HG03060 (cell line): Measurements from ENCODE around the gene AGTPBP1.
"Not testable (repeated sequence)": the region's sequence is repeated elsewhere in the genome, so short reads cannot be mapped to it uniquely, and the experiment has no call there.

ENCODE experiments used
- ATAC-seq: cut with Tn5 transposase; IDR thresholded peaks from one replicate; pipeline ENCODE4 v1.9.1; 2021; ENCODE audit warnings: low read depth, moderate number of reproducible peaks; ENCODE audit not compliant: unreplicated experiment

The AGTPBP1 gene

DNA sequence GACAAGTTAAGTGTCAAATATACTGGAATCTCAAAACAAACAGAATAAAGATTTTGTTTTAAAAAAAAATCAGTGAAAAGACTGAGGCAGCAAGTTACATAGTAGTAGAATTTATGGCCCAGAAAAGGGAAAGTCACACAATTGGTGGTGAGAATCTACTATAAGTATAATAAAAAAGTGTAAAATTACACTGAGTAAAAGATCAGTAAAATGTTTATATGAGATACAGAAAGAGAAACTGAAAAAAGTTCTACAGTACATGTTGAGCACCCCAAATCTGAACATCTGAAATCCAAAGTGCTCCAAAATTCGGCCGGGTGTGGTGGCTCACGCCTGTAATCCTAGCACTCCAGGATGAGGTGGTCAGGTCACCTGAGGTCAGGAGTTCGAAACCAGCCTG is 15.0 kb downstream of the AGTPBP1 start:
- ATAC-seq, result no peak

DNA sequence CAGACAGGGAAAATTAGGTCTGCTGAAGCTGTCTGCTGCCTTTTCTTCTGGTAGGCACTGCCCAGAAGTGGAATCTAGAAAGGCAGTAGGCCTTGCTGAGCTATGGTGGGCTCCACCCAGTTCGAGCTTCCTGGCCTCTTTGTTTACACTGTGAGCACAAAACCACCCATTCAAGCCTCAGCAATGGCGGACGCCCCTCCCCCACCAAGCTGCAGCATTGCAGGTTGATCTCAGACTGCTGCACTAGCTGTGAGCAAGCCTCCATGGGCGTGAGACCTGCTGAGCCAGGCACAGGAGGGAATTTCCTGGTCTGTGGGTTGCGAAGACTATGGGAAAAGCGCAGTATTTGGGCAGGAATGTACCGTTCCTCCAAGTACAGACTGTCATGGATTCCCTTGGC is 18.5 kb downstream of the AGTPBP1 start:
- no peak for ATAC-seq

DNA sequence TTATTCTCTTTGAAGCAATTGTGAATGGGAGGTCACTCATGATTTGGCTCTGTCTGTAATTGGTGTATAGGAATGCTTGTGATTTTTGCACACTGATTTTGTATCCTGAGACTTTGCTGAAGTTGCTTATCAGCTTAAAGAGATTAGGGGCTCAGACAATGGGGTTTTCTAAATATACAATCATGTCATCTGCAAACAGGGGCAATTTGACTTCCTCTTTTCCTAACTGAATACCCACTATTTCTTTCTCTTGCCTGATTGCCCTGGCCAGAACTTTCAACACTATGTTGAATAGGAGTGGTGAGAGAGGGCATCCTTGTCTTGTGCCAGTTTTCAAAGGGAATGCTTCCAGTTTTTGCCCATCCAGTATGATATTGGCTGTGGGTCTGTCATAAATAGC is 22.3 kb downstream of the AGTPBP1 start:
- not testable (repeated sequence) for ATAC-seq

DNA sequence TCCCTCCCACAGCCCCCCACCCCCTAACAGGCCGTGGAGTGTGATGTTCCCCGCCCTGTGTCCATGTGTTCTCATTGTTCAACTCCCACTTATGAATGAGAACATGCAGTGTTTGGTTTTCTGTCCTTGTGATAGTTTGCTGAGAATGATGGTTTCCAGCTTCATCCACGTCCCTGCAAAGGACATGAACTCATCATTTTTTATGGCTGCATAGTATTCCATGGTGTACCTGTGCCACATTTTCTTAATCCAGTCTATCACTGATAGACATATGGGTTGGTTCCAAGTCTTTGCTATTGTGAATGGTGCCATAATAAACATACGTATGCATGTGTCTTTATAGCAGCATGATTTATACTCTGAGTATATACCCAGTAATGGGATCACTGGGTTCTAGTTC is 23.9 kb downstream of the AGTPBP1 start:
- ATAC-seq, result not testable (repeated sequence)

DNA sequence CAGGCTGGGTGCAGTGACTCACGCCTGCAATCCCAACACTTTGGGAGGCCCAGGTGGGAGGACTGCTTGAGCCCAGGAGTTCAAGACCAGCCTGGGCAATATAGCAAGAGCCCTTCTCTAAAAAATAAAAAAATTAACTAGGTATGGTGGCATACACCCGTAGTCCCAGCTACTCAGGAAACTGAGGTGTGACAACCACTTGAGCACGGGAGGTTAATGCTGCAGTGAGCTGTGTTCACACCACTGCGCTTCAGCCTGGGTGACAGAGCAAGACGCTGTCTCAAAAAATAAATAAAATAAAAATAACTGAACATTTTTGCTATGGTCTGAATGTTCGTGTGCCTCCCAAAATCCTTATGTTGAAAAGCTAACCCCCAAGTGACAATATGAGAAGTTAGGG is 24.5 kb downstream of the AGTPBP1 start:
- ATAC-seq, result no peak

DNA sequence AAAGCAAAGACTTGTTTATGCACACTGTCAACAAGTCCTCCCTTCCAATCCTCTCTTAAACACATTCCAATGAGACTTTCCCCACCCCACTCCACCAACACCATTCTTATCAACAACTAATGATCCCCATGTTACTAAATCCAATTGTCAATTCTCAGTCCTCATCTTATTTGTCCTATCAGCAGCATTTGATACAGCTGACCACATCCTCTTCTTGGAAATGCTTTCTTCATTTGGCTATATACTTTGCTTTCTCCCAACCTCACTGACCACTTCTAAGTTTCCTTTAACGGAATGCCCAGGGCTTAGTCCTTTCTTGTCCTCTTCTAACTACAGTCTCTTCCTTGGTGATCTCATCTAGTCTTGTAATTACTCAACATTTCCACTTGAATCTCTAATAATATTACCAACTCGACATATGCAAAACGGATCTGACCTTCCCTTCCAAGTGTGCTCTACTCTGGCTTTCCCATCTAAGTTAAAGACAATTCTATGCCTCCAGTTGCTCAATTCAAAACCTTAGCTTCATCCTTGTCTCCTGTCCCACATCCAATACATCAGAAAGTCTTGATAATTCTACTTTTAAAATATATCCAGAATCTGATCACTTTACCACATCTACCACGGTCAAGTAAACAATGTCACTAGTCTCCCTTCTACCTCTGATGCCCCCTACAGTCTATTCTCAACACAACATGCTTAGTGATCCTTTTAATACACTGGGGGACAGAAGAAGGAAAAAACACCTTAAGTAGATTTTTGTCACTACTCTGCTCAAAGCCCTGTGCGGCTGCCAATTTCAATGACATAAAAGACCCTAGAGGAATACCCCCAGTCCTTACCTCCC is 25.5 kb downstream of the AGTPBP1 start:
- no peak for ATAC-seq

DNA sequence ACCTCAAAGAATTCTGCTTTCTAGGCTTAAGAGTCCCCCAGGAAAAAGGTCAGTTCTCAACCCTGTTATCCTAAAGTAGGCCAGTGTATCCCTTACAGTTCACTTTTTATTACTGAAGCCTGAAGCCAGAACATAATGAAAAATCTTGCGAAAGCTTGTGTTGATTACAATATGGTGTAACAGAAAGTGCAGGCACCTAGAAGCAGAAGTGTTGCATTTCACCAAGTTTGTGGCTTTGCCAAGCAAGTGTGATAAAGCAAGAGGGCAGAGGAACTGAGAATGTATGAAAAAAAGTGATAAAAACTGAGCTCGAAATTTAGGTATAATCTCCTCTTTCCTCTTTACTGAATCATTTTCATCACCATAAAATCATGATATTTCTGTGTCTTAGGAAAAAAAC is 26.2 kb downstream of the AGTPBP1 start:
- ATAC-seq, result no peak

DNA sequence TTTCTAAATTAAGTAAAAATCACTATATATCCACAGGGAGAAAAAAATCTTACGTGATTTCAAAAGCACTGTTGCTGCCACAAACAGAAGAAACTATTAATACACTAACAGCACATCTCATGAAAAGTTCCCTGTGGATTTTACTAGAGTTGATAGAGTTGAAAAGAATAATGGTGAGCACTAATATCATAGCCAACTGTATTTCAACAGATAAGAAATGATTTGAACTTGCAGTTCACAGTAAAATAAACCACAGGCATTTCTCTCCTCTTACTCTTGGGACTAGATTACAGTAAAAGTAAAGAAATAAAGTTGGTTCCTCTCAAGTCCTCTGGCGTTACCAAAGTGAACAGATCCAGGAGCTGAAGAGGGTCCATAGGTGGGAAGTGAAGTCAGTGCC is 27.9 kb downstream of the AGTPBP1 start:
- no peak for ATAC-seq

DNA sequence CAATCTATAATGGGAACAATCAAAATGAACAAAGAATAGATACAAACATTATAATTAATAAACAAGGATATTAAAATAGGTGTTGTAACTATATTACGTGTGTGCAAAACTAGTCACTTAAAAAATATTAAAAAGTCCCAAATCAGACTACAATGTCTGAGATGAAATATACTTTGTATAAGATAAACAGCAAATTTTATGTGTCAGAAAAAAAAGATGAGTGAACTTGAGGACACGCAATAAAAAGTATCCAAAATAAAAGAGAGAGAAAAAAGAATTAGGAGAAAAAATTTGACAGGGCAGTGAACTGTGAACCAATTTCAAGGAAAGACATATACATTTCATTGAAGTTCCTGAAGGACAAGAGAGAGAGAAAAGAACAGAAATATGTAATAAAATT is 37.0 kb downstream of the AGTPBP1 start:
- no peak for ATAC-seq

DNA sequence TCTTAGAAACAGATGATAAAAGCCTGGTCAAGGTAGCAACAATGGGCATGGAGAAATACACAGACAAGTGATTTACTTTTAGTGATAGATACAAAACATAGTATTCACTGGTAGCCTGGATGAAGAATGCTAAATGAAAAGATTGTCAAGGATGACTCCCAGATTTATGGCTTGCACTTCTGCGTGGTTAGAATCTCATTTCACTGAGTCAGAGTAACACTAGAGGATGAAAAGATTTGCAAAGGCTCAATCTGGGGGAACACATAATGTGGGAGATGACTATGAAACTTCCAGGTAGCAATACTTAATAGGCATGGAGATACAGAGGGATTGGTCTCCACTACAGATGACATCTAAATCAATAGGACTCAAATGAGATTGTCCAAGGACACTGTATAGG is 38.4 kb downstream of the AGTPBP1 start:
- no peak for ATAC-seq

DNA sequence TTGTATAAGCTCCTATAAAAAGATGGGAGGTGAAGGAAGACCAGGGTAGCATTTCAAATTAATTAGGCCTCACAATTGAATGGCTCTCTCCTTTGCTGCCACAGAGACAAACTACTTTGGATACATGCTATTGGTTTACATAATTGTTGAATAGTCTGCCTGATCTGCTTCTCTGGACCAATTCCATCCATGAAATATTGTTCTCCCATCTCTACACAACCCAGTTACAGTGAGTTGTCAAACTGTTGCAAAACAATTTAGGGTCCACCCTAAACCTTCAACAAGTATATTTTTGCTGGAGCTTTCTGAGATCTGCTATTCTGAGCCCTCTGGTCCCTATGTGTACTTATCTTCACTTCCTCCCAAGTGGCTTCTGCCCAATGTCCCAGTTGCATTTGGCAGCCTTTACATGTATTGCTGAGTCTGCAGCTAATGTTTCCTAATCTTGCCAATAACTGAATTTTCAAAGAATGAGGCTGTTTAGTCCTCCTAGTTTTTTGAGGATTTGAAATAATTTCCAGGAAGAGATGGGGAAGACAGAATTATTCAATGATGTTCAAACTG is 38.9 kb downstream of the AGTPBP1 start:
- no peak for ATAC-seq

DNA sequence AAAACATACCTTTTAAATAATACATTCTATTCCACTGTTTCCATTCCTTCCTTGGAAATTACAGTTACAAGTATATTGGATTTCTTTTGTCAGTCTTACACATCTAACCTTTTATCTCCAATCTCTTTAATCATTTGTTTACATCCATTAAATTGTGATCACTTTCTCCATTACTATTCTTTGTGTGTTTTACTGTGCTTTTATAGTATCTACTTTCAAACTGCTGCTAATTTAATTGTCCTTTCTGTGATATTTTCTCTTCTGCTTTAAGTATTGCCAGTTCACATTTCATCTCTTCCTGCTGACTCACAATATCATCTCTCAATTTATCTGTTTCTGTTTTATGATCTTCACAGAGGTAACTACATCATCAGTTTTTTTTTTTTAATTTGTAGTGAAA is 39.6 kb downstream of the AGTPBP1 start:
- no peak for ATAC-seq

DNA sequence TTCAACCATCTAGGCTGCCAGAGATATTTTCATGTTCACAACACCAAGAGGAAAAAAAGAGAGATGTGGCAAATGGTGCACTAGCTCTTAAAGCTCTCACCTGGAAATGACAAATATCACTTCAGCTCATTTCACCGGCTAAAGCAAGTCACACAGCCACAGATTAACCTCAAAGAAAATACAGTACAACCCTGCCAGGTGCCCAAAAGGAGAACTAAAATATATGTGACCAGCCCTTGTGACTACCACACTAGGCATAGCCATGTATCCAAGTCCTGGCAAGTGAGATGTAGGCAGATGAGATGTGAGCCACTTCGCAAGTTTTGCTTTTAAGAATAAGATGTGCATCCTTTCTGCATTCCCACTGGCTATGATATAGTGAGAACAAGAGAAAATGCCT is 41.4 kb downstream of the AGTPBP1 start:
- no peak for ATAC-seq

DNA sequence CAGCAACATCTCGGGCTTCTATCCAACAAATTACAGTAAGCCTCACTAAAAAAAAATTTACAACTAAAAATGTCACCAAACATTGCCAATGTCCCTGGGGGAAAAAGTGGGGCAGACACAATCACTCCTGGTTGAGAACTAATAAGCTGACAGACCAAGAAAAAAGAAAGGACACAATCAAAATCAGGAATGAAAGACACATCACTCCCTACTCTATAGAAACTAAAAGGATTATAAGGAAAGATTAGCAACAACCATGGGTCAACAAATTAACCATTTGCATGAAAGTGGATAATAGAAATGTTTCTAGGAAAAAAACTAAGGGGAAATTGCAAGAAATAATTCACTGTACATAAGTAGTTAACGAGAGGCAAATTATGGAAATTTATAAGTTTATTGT is 53.4 kb downstream of the AGTPBP1 start:
- no peak for ATAC-seq

DNA sequence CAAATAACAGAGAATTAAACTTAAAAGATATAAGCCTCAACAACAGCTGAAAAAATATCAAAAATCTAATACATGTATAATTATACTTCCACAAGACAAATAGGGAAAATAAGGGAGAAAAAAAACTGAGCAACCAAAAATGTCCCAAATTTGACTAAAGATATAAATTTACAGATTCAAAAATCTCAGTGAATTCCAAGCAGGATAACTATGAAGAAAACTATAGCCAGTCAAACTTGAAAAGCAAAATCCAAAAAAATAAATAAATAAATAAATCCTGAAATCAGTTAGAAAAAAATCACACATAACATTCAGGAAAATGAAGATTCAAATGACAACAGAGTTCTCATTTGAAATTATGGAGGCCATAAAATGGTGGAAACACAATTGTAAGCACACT is 56.7 kb downstream of the AGTPBP1 start:
- ATAC-seq, result no peak

DNA sequence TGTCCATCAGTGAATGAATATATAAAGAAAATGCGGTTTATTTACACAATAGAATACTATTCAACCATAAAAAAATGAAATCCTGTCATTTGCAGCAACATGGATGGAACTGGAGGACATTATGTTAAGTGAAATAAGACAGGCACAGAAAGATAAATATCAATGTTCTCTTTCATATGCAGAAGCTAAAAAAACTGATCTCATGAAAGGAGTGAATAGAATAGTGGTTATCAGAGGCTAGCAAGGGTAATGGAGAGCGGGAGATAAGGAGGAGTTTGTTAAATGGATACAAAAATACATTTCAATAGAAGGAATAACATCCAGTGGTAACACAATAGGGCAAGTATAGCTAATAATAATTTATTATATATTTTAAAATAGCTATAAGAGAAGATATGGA is 65.0 kb downstream of the AGTPBP1 start:
- ATAC-seq, result no peak

DNA sequence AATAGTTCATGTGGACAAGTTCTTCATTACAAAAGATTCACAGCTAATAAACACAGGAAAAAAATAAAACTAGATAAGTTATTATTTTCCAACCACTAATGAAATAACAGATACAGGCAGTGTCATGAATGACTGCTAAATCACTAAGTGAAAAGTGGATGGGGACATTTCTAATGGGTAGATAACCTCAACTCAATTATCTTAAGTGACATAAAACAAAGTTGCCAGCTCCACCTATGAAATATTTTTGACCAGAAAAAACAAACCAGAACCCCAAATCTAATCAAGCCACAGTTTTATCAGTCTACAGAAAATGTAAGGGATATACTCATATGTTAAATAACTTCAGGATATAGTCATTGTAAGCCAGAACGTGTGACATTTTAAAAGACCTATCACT is 74.4 kb downstream of the AGTPBP1 start:
- ATAC-seq, result no peak

DNA sequence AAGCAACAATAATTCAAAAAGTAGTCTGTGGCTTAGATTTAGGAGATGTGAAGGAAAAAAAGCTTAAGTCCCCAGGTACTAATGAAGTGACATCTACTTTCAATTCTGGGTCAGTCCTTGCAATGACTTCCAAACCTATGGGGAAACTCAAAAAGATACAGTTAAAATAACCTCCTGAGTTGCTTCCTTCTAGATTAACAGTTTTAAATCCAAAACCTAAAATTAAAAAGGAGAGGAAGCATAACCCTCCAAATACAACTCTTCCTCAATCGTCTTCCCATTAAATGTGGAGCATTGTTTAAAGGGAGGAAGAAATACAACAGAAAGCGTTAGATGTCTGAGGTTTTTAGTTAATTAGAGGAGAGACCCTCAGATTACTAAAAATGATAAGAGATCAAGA is 75.7 kb downstream of the AGTPBP1 start:
- ATAC-seq, result no peak

DNA sequence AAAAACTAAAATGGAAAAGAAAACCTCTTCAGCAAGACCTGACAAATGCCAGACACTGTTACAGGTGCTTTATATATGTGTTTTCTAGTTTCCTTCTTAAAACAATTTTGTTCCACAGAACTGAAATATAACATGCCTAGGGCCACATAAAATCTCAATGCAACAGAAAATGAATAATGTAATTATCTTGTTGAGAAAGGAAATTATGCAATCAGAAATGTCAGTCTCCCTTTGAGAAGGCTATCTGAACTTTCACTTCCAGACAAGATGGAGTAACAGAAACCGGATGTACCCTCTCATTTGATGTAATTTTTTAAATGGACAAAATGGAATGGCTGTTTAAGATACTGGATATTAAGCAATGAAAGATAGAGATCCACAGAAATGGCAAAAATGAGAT is 79.2 kb downstream of the AGTPBP1 start:
- ATAC-seq, result no peak

DNA sequence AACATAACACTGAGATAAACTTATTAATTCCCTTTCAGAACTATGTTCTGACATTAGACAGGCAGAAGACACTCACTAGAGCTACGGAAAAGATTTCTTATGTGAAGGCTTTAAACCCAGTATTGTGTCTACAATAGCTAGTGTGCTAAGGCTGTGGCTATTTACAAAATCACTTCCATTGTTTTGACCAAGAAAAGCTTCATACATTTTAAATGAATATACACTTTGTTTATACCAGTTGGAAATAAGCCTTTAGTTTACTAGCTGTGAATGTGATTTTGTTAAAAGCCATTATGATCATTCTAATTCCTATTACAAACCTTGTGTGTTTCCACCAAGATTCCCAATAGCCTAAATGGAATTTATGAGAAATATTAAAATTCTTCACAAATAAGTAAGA is 83.0 kb downstream of the AGTPBP1 start:
- ATAC-seq, result no peak

DNA sequence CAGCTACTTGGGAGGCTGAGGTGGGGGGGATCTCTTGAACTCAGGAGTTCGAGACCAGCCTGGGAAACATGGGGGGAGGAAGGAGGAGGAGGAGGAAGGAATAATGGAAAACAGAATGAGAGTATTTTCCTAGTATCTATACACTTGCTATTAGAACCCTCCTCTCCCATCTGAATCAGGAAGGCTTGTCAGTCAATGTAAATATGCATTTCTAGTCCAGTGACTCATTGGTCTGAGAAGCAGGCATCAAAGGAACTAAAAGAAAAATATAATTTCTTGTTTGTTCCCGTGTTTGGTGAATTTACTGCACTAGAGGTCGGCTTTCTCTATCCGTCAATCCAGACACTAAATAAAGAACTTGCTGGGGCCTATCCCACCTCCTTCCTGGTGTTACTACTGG is 88.6 kb downstream of the AGTPBP1 start:
- no peak for ATAC-seq

DNA sequence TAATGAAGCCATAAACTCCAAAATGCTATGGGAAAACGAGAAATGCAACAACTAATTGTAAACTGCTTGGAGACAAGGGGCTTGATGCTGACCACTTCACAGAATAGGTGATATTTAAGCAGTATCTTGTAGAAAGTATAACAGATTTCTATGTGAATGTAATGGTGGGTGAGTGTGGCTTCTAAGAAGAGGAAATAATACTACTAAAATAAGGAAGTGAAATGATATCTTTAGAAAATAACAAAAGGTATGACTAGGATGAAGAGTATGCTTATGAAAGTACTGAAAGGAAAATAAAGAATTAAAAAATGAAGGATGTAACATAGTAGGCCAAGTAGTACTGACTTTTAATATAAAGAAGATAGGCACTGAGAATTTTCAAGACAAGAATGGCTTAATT is 94.2 kb downstream of the AGTPBP1 start:
- peak; percentile 68 for ATAC-seq
